HG03060 (cell line): ENCODE measurements around the gene PIM3.

Experiments
- ATAC-seq: cut with Tn5 transposase; IDR thresholded peaks from one replicate; pipeline ENCODE4 v1.9.1; 2021; ENCODE audit warnings: low read depth, moderate number of reproducible peaks; ENCODE audit not compliant: unreplicated experiment

PIM3 gene

GRCh38 chr22:49960159-49961004, at the start of gene PIM3:
Gene PIM3, plus strand, starts transcription at chr22:49960772. Its CDS starts 176 bp downstream, at chr22:49960948.
- ATAC-seq: peak; percentile 34

GRCh38 chr22:49911881-49912625, 48.5 kb upstream of the PIM3 start:
- no peak for ATAC-seq

GRCh38 chr22:49913026-49913425, 47.5 kb upstream of the PIM3 start:
- ATAC-seq: no peak

- no peak for ATAC-seq
Measured at GRCh38 chr22:49913446-49913845, 47.1 kb upstream of the PIM3 start.

- ATAC-seq: no peak
Measured at GRCh38 chr22:49914256-49914655, 46.3 kb upstream of the PIM3 start.

- no peak for ATAC-seq
Measured at GRCh38 chr22:49915610-49916009, 45.0 kb upstream of the PIM3 start.

GRCh38 chr22:49916831-49917230, 43.7 kb upstream of the PIM3 start:
- no peak for ATAC-seq

GRCh38 chr22:49917974-49918910, 42.3 kb upstream of the PIM3 start, which contains the start of the genes ALG12 and CRELD2:
Gene ALG12, minus strand, starts transcription at chr22:49918438. Its CDS starts 4,673 bp downstream, at chr22:49913765.
Gene CRELD2, plus strand, starts transcription at chr22:49918634. Its CDS starts 136 bp downstream, at chr22:49918770.
- ATAC-seq: peak; percentile 51

- ATAC-seq: no peak
Measured at GRCh38 chr22:49918911-49919881, 41.4 kb upstream of the PIM3 start.

GRCh38 chr22:49920859-49921258, 39.7 kb upstream of the PIM3 start:
- no peak for ATAC-seq

GRCh38 chr22:49921508-49922278, 38.9 kb upstream of the PIM3 start:
- no peak for ATAC-seq

GRCh38 chr22:49922484-49922883, 38.1 kb upstream of the PIM3 start:
- ATAC-seq: no peak

- no peak for ATAC-seq
Measured at GRCh38 chr22:49922926-49923325, 37.6 kb upstream of the PIM3 start.

- ATAC-seq: no peak
Measured at GRCh38 chr22:49923445-49923844, 37.1 kb upstream of the PIM3 start.

- ATAC-seq: no peak
Measured at GRCh38 chr22:49924113-49924833, 36.3 kb upstream of the PIM3 start.

- peak; percentile 47 for ATAC-seq
Measured at GRCh38 chr22:49925525-49926128, 34.9 kb upstream of the PIM3 start.

GRCh38 chr22:49926916-49927315, 33.7 kb upstream of the PIM3 start:
- no peak for ATAC-seq
